H1 (cell line): ENCODE data around the gene CCIN. TPM values are rescaled to one million over a fixed set of nuclear protein-coding genes. Genes with fewer than 3 reads are reported as not detected.

Source experiments
- CHD1 ChIP-seq: IDR thresholded peaks from 2 replicates; pipeline ENCODE4 v1.6.1; 2012; ENCODE audit warnings: low read depth, low read length, improper control_type of control experiment
- CTBP2 ChIP-seq: IDR thresholded peaks from 2 replicates; pipeline ENCODE4 v1.7.0; 2011; ENCODE audit warnings: borderline replicate concordance, mild to moderate bottlenecking, moderate library complexity, mixed read lengths, low read length; ENCODE audit not compliant: insufficient read depth, insufficient read length
- HDAC2 ChIP-seq, 2 experiments: fragments of 300-600 bp in 1 of 2; sonication (generic) in 1 of 2; IDR thresholded peaks; 2 replicates each; pipeline ENCODE4 v1.6.1; 2011 to 2012; ENCODE audit warnings: low read depth in 2 of 2, low read length in 2 of 2, mild to moderate bottlenecking in 2 of 2, moderate library complexity in 2 of 2, borderline replicate concordance in 1 of 2, inconsistent platforms in 1 of 2
- MAFK ChIP-seq: IDR thresholded peaks from 2 replicates; pipeline ENCODE4 v1.6.1; 2012; ENCODE audit warnings: low read depth, mild to moderate bottlenecking, improper control_type of control experiment, low read length
- RXRA ChIP-seq: IDR thresholded peaks from 2 replicates; pipeline ENCODE4 v1.6.1; 2011; ENCODE audit warnings: low read depth, mild to moderate bottlenecking, low read length, moderate library complexity; ENCODE audit not compliant: insufficient read depth
- SIRT6 ChIP-seq: IDR thresholded peaks from one replicate; pipeline ENCODE4 v1.7.1; 2012; ENCODE audit warnings: low read length, inconsistent platforms
- TAF7 ChIP-seq: optimal IDR thresholded peaks from 2 replicates; pipeline ENCODE3; 2011; ENCODE audit warnings: low read depth, mild to moderate bottlenecking, inconsistent platforms, low read length, moderate library complexity, borderline replicate concordance
- TBP ChIP-seq: IDR thresholded peaks from 2 replicates; pipeline ENCODE4 v1.6.1; 2011; ENCODE audit warnings: low read depth, low read length, improper control_type of control experiment
- TCF12 ChIP-seq: IDR thresholded peaks from 2 replicates; pipeline ENCODE4 v1.6.1; 2011; ENCODE audit warnings: low read depth, mild to moderate bottlenecking, low read length
- polyA plus RNA-seq, 7 experiments: library from polyadenylated mRNA; depleted of rRNA in 3 of 7; stranded (reverse) in 5 of 7; unstranded in 2 of 7; fragments of >200 nt in 5 of 7; fragments of 200-250 nt in 2 of 7; gene quantifications; 1 replicate in 5 of 7; 2 replicates in 1 of 7; 4 replicates in 1 of 7; pipeline versions ENCODE4 v1.2.1 to v1.2.3, GENCODE V29; 2011 to 2013; ENCODE audit warnings: missing spikeins in 2 of 7, mixed read lengths in 2 of 7
- total RNA-seq: library from RNA; stranded (reverse); fragmentation: NEBNext Ultra II Directional; extraction: Animal tissue kit (Norgen Biotek cat#: 25700); gene quantifications from 2 replicates; pipeline ENCODE4 v1.2.1, GENCODE V29; 2021

Gene CCIN
- total and polyA plus RNA-seq, 2 of the 8 experiments (the other 6 are each of a cell fraction or from before 2014, with no cell fraction given), result 0.19 to 0.21 TPM

DNA sequence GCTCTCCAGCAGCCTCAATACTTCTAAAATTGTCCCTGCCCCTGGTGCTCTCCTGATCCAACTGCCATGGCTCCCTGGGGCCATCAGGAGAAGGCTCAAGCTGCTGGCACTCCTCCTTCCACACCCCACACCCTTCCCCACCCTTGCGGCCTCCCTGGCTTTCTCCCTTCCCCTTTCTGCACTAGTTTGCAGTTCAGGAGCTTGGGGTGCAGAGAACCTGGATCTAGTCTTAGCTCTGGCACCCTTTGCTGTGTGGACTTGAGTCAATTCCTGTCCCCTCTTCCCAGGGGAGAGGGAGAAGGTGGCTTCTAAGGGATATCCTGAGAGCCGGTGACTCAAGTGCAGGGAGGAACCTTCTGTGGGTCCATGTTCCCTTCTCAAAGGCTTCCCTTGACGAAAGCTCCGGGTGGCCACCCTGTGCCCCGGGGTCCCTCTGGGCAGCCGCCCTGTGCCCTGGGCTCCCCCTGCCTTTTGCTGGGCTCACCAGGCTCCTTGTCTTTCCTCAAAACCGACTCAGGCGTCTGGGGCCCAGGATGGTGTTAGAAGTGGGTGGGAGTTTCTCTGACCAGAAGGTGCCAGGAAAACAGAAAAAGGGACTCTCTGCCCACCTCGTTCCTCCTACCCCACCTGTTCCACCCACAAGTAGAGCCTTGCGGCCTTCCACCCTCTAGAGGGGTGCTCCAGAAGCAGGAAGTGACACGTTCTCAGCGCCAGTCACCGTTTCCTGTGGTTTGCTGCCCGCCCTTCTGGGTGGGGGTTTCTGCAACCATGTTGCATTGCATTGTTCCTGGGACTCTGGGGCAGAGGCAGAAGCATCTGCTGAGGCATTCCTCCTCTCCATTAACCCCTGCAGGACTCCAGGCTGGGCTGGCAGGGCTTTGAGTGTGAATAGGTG, 17.6 kb upstream of the CCIN start (continued):
- TF ChIP-seq TCF12 (no peak), TAF7 (no peak), MAFK (no peak), SIRT6 (no peak), CHD1 (no peak), RXRA (no peak), HDAC2 (IDR thresholded peaks at IDR 0.05; ENCODE audit: borderline replicate concordance in 1 of 2, low read depth in 2 of 2, low read length in 2 of 2) (no peak), CTBP2 (no peak), TBP (no peak)
